K562 (cell line): ENCODE results near the gene TNFAIP8L2. TPM values are rescaled to one million over a fixed set of nuclear protein-coding genes. Genes with fewer than 3 reads are reported as not detected.

Experiments
- ARNT ChIP-seq, 2 experiments: fragments of 450-650 bp; IDR thresholded peaks; 2 replicates each; pipeline ENCODE4 v1.6.1; 2016; ENCODE audit warnings: mild to moderate bottlenecking in 1 of 2
- CTCFL ChIP-seq: IDR thresholded peaks from 2 replicates; pipeline ENCODE4 v1.6.1; 2011; ENCODE audit warnings: borderline replicate concordance, low read depth, mild to moderate bottlenecking, moderate library complexity, low read length; ENCODE audit not compliant: insufficient read depth, poor library complexity, severe bottlenecking
- RHOXF2B ChIP-seq: fragments of 250-450 bp; sonication (Bioruptor Pico); conservative IDR thresholded peaks from 2 replicates; pipeline ENCODE4 v1.5.1; 2021
- ZBTB8A ChIP-seq: fragments of 450-650 bp; IDR thresholded peaks from 2 replicates; pipeline ENCODE4 v1.6.1; 2018; ENCODE audit warnings: mild to moderate bottlenecking, moderate library complexity; ENCODE audit not compliant: partially characterized antibody
- ZNF318 ChIP-seq, 2 experiments: fragments of 450-650 bp; IDR thresholded peaks; 2 replicates each; pipeline ENCODE4 v1.6.1; 2016; ENCODE audit warnings: mild to moderate bottlenecking in 2 of 2, borderline replicate concordance in 1 of 2, low read depth in 1 of 2, moderate library complexity in 1 of 2
- ZNF561 ChIP-seq: fragments of 450-650 bp; formaldehyde crosslinking; conservative IDR thresholded peaks from 2 replicates; pipeline ENCODE4 v1.4.0; 2020; ENCODE audit warnings: mild to moderate bottlenecking, moderate library complexity
- polyA plus RNA-seq, 8 experiments: library from polyadenylated mRNA; depleted of rRNA in 4 of 8; stranded (reverse) in 5 of 8; unstranded in 3 of 8; fragments of >200 nt; fragmentation: Nextera tagmentation in 2 of 8; fragmentation: Illumina TruSeq in 1 of 8; extraction: Ambion mirVana in 2 of 8; extraction: Trizol in 1 of 8; gene quantifications; 2 replicates each; pipeline versions ENCODE4 v1.2.1 to v1.2.3, GENCODE V29; 2011 to 2014; ENCODE audit warnings: inconsistent platforms in 1 of 8, missing spikeins in 1 of 8
- total RNA-seq, 7 experiments: library from RNA; depleted of rRNA in 6 of 7; stranded (reverse); fragments of >200 nt in 6 of 7; fragmentation: Illumina TruSeq in 2 of 7; extraction: Trizol in 2 of 7; gene quantifications; 2 replicates each; pipeline versions ENCODE4 v1.2.1 to v1.2.3, GENCODE V29; 2011 to 2021; ENCODE audit warnings: low replicate concordance in 1 of 7
- TF ChIP-seq, protein P1 (sequence below): fragments of 250-450 bp; sonication (Bioruptor Pico); IDR thresholded peaks from 2 replicates; pipeline ENCODE4 v1.4.0; 2020; ENCODE audit warnings: borderline replicate concordance

The TNFAIP8L2 gene
- total and polyA plus RNA-seq, 9 of the 15 experiments (the other 6 are each of a cell fraction or from before 2014, with no cell fraction given) = 0.05 to 1.7 (median 0.52) TPM

DNA sequence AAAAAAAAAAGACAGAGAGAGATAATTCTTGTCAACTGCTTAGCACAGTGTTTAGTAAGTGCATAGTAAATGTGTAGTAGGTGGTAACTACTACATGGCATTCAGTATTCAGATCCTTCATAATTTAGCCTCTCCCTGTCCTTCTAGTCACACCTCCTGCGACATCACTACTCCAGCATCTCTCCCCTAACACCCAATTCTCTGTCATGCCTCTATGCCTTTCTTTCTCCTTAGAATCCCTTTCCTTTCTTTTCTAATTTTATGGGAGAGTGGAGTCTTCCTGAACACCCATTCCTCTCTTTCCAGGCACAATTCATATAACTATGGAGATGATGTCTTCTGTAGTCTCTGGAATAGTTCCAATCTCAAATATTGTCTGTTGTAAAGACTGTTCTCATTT is 37.4 kb downstream of the TNFAIP8L2 start (continued):
- no peak for TF ChIP-seq ZNF318 (IDR thresholded peaks at IDR 0.05; ENCODE audit: borderline replicate concordance in 1 of 2, low read depth in 1 of 2)
- no peak for TF ChIP-seq CTCFL
- TF ChIP-seq, protein P1, sequence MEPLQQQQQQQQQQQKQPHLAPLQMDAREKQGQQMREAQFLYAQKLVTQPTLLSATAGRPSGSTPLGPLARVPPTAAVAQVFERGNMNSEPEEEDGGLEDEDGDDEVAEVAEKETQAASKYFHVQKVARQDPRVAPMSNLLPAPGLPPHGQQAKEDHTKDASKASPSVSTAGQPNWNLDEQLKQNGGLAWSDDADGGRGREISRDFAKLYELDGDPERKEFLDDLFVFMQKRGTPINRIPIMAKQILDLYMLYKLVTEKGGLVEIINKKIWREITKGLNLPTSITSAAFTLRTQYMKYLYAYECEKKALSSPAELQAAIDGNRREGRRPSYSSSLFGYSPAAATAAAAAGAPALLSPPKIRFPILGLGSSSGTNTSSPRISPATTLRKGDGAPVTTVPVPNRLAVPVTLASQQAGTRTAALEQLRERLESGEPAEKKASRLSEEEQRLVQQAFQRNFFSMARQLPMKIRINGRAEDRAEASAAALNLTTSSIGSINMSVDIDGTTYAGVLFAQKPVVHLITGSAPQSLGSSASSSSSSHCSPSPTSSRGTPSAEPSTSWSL (CRISPR knock-in tag) = no peak
- no peak for TF ChIP-seq ZBTB8A
- no peak for TF ChIP-seq ARNT (IDR thresholded peaks at IDR 0.05)
- no peak for TF ChIP-seq RHOXF2B (CRISPR knock-in tag)
- no peak for TF ChIP-seq ZNF561 (CRISPR knock-in tag)
- TF ChIP-seq, all 486 proteins: peak for 0
